Transverse colon (tissue), 4 donors: ENCODE results near the gene PABPN1. TPM values are rescaled to one million over a fixed set of nuclear protein-coding genes. Genes with fewer than 3 reads are reported as not detected.

Experiments
- DNase-seq: peaks from one replicate; pipeline ENCODE4 v3.0.0-alpha.2; 2019
- H3K27ac ChIP-seq, 4 donors: fragments of 200-600 bp; sonication (generic); 2 replicates each; pipeline ENCODE4 v1.5.1; 2016 to 2018; ENCODE audit warnings: inconsistent platforms in 4 of 4
- H3K27me3 ChIP-seq: fragments of 200-600 bp; sonication (generic); 2 replicates; pipeline ENCODE4 v1.5.1; 2017; ENCODE audit warnings: inconsistent platforms
- H3K36me3 ChIP-seq, 4 donors: fragments of 200-600 bp; sonication (generic); 2 replicates each; pipeline ENCODE4 v1.5.1; 2017 to 2019; ENCODE audit warnings: inconsistent platforms in 4 of 4
- H3K4me1 ChIP-seq, 4 donors: fragments of 200-600 bp; sonication (generic); 2 replicates each; pipeline ENCODE4 v1.5.1; 2017 to 2020; ENCODE audit warnings: inconsistent platforms in 4 of 4
- H3K4me3 ChIP-seq, 4 donors: fragments of 200-600 bp; sonication (generic); 1 replicate in 1 of 4; 2 replicates in 3 of 4; pipeline versions ENCODE4 v1.5.1 to v1.6.1; 2017 to 2019; ENCODE audit warnings: inconsistent platforms in 4 of 4
- H3K9me3 ChIP-seq, 2 donors: fragments of 200-600 bp; sonication (generic); 2 replicates each; pipeline ENCODE4 v1.5.1; 2017 to 2019; ENCODE audit warnings: inconsistent platforms in 2 of 2
- EP300 ChIP-seq: sonication (generic); formaldehyde crosslinking; IDR thresholded peaks from one replicate; pipeline ENCODE4 v1.6.1; 2017; ENCODE audit warnings: antibody characterized with exemption, low read depth
- POLR2A ChIP-seq: fragments of 450-650 bp; IDR thresholded peaks from one replicate; pipeline ENCODE4 v1.6.1; 2016; ENCODE audit warnings: antibody characterized with exemption, mild to moderate bottlenecking, moderate library complexity
- POLR2AphosphoS5 ChIP-seq, 3 donors: sonication (generic); formaldehyde crosslinking; IDR thresholded peaks; one replicate each; pipeline ENCODE4 v1.6.1; 2016; ENCODE audit warnings: antibody characterized with exemption in 3 of 3
- WGBS, 2 donors: methylation state at CpG; one replicate each; pipeline ENCODE4 v1.1.5; 2018; ENCODE audit warnings: low coverage in 1 of 2; 5-methylcytosine and 5-hydroxymethylcytosine counted together
- in situ Hi-C, 4 donors: fragments of 200-750 bp; cut with MboI; loops; one replicate each; pipeline versions ENCODE4 v1.15.0 to v1.15.1; 2017; ENCODE audit warnings: low sequenced_read_pairs in 3 of 4, low pct_ligation_motif_present in 1 of 4, low pct_unique_long_range_greater_than_20kb in 1 of 4
- intact Hi-C: fragments of 100-400 bp; cut with DNase I; formaldehyde crosslinking; loops from one replicate; pipeline ENCODE4 v1.15.1; 2023; ENCODE audit warnings: low total_unique reads
- total RNA-seq, 4 donors: library from RNA; depleted of rRNA; stranded (reverse); fragments of >200 nt; gene quantifications; one replicate each; pipeline ENCODE4 v1.1.0, GENCODE V29; 2016
- TF ChIP-seq, protein P1 (sequence below), 5 experiments: fragments of 200-600 bp in 3 of 5; fragments of 450-650 bp in 2 of 5; sonication (generic) in 3 of 5; IDR thresholded peaks; 1 replicate in 2 of 5; 2 replicates in 3 of 5; pipeline ENCODE4 v1.5.1; 2016 to 2017; ENCODE audit warnings: antibody characterized with exemption in 5 of 5, inconsistent platforms in 3 of 5, mild to moderate bottlenecking in 2 of 5, moderate library complexity in 1 of 5

The PABPN1 gene
- total RNA-seq, 4 donors from 2014 or later, result 50.0 to 149 (median 63.7) TPM

- Histone ChIP-seq H3K27ac (peak overlapping the region; percentile 99 to 100 (median 99)), H3K4me1 (peaks cover 17 to 40% (median 28%) of the 10 kb centered on the region in 4 donors), H3K9me3 (no peaks in the 10 kb centered on the region), H3K27me3 (no peaks in the 10 kb centered on the region), H3K4me3 (peak overlapping the region; percentile 55 to 87 (median 75)), H3K36me3 (no peaks in the 10 kb centered on the region)
- in situ Hi-C loops (no loop called here), intact Hi-C loops (no loop called here)
- 2% methylated on average over 25 of the region's 87 CpGs; no CpG with 5 or more reads in 1 of the 2 donors for WGBS, 2 donors
- TF ChIP-seq EP300 (no peak), POLR2A (peak; percentile 55), POLR2AphosphoS5 (IDR thresholded peaks at IDR 0.05) (peak; percentile 73 to 81 (median 79))
- TF ChIP-seq, protein P1, sequence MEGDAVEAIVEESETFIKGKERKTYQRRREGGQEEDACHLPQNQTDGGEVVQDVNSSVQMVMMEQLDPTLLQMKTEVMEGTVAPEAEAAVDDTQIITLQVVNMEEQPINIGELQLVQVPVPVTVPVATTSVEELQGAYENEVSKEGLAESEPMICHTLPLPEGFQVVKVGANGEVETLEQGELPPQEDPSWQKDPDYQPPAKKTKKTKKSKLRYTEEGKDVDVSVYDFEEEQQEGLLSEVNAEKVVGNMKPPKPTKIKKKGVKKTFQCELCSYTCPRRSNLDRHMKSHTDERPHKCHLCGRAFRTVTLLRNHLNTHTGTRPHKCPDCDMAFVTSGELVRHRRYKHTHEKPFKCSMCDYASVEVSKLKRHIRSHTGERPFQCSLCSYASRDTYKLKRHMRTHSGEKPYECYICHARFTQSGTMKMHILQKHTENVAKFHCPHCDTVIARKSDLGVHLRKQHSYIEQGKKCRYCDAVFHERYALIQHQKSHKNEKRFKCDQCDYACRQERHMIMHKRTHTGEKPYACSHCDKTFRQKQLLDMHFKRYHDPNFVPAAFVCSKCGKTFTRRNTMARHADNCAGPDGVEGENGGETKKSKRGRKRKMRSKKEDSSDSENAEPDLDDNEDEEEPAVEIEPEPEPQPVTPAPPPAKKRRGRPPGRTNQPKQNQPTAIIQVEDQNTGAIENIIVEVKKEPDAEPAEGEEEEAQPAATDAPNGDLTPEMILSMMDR (IDR thresholded peaks at IDR 0.05), result peak; percentile 60 to 84 (median 69)
- DNase-seq, result peak; percentile 98
Observed at GRCh38 chr14:23301288-23301968, 19.8 kb upstream of the PABPN1 start.

- in situ Hi-C loops, result no loop called here
- intact Hi-C loops, result no loop called here
- Histone ChIP-seq H3K27me3 (no peaks in the 10 kb centered on the region), H3K36me3 (no peaks in the 10 kb centered on the region), H3K9me3 (no peaks in the 10 kb centered on the region), H3K27ac (peak overlapping the region; percentile 99 to 100 (median 99)), H3K4me3 (peak overlapping the region; percentile 55 to 87 (median 75)), H3K4me1 (peaks cover 17 to 40% (median 29%) of the 10 kb centered on the region in 4 donors)
- DNase-seq, result no peak
- 0% methylated on average over 16 of the region's 25 CpGs; no CpG with 5 or more reads in 1 of the 2 donors for WGBS, 2 donors
- TF ChIP-seq POLR2A (peak; percentile 72), EP300 (no peak), POLR2AphosphoS5 (IDR thresholded peaks at IDR 0.05) (peak; percentile 88 to 95 (median 88))
Observed at GRCh38 chr14:23301969-23302289, 19.3 kb upstream of the PABPN1 start.

DNA sequence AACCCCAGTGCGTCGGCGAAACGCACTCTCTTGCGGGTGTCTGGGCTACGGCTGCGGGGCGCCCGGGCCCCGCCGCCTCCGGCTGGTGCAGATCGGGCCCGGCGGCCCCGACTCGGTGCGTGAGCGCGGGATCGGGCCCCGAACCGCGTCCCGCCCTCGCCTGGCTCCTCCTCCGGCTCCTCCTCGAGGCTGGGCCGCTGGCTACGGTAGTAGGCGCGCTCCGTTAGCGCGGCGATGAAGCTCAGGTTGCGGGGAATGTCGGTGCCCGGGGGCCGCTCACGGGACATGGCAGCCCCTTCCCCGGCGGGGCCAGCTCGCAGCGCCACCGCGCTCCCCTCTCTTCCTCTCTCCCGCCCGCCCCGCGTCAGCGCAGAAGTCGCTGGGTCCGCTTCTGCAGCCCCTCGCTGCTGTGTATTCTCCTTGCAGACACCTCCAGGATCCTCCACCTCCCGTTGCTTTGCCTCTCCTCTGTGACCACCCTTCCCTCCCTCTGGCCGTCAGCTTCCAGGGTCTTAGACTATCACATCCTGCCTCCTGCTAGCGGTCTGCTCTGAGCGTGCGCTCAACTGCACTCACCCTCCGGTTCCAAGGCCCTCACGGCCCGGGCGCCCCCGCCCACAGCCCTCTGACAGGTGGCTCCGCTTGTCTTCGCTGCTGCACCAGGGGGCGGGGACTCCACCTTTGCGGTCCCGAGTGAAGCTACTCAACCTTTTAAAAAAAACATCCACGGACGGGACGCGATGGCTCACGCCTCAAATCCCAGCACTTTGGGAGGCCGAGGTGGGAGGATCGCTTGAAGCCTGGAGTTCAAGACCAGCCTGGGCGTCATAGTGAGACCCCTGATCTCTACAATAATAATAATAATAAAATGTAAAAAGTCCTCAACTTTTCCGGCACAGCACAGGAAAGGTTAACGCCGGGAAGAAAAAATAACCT, 18.7 kb upstream of the PABPN1 start, which contains the start of gene PPP1R3E:
Gene PPP1R3E, minus strand, starts transcription at position 570 of the 936 bp plus-strand sequence. Its CDS starts 283 bp downstream, at position 287.
- Histone ChIP-seq H3K4me1 (peaks cover 18 to 44% (median 34%) of the 10 kb centered on the region in 4 donors), H3K9me3 (no peaks in the 10 kb centered on the region), H3K4me3 (peak within 1 kb of the TSS; percentile 55 to 87 (median 75)), H3K27ac (peak within 1 kb of the TSS; percentile 99 to 100 (median 99)), H3K36me3 (no peaks in the 10 kb centered on the region), H3K27me3 (no peaks in the 10 kb centered on the region)
- 1 to 3% methylated on average over 14 to 68 of the region's 81 CpGs for WGBS, 2 donors
- TF ChIP-seq POLR2AphosphoS5 (IDR thresholded peaks at IDR 0.05) (peak; percentile 61 to 79 (median 66)), EP300 (no peak), POLR2A (peak; percentile 63)
- TF ChIP-seq, protein P1 (IDR thresholded peaks at IDR 0.05), result no peak
- DNase-seq, result peak; percentile 88
- intact Hi-C loops, result no loop called here
- in situ Hi-C loops, result no loop called here

GRCh38 chr14:23306412-23307145, 14.7 kb upstream of the PABPN1 start, which contains the start of gene BCL2L2:
BCL2L2 (plus strand) TSS chr14:23306833; CDS start chr14:23307768, 935 bp downstream.
- intact Hi-C loops (no loop called here), in situ Hi-C loops (no loop called here)
- peaks cover 0 to 6% (median 0%) of the 10 kb centered on the region in 4 donors for H3K36me3 ChIP-seq
- peaks cover 18 to 49% (median 40%) of the 10 kb centered on the region in 4 donors for H3K4me1 ChIP-seq
- H3K4me3 ChIP-seq, result peak within 1 kb of the TSS; percentile 64 to 72 (median 68)
- TF ChIP-seq POLR2A, result peak; percentile 85
- TF ChIP-seq EP300, result no peak
- peak; percentile 75 to 85 (median 84) for TF ChIP-seq POLR2AphosphoS5 (IDR thresholded peaks at IDR 0.05)
- H3K27me3 ChIP-seq, result no peaks in the 10 kb centered on the region
- 2% methylated on average over 14 of the region's 24 CpGs; no CpG with 5 or more reads in 1 of the 2 donors for WGBS, 2 donors
- H3K9me3 ChIP-seq, result no peaks in the 10 kb centered on the region
- peak within 1 kb of the TSS; percentile 92 to 96 (median 94) for H3K27ac ChIP-seq
- DNase-seq, result peak; percentile 94
